IMR-90 (cell line): Measurements from ENCODE around the gene PARL. TPM values are rescaled to one million over a fixed set of nuclear protein-coding genes. Genes with fewer than 3 reads are reported as not detected.

Source experiments
- ATAC-seq: fragments of 200-7000 bp; cut with Tn5 transposase; 2 replicates; pipeline ENCODE4 v1.9.1; 2020; ENCODE audit warnings: low read depth, mild to moderate bottlenecking, moderate library complexity
- BruUV-seq: library from RNA; stranded (reverse); fragments of 400-500 nt; replicated peaks from 2 replicates; lab custom pipeline; 2021; lab: Mats Ljungman, UMichigan
- CTCF ChIA-PET: fragments of 300-600 bp; formaldehyde crosslinking; extraction: SDS; loops from one replicate; lab custom pipeline; 2021; ENCODE audit warnings: antibody characterized with exemption; lab: Yijun Ruan, JAX
- POLR2A ChIA-PET: fragments of 300-600 bp; sonication (Branson Sonifier 250); formaldehyde crosslinking; loops from one replicate; lab custom pipeline; 2022; ENCODE audit warnings: antibody characterized with exemption; ENCODE audit not compliant: unreplicated experiment; lab: Charles Lee
- DNase-seq: peaks from one replicate; pipeline ENCODE4 v3.0.0; 2013
- H2AFZ ChIP-seq: replicated peaks from 2 replicates; pipeline ENCODE3; 2013; ENCODE audit warnings: low read length, mild to moderate bottlenecking; ENCODE audit not compliant: poor library complexity
- H2AK5ac ChIP-seq: 2 replicates; pipeline ENCODE4 v1.6.1; 2013; ENCODE audit warnings: low read depth, low read length, inconsistent platforms
- H2AK9ac ChIP-seq: replicated peaks from 2 replicates; pipeline ENCODE3; 2013; ENCODE audit warnings: mild to moderate bottlenecking, low read depth, low read length, moderate library complexity; ENCODE audit not compliant: poor library complexity
- H2BK120ac ChIP-seq: 2 replicates; pipeline ENCODE4 v1.6.1; 2013; ENCODE audit warnings: low read depth, low read length, inconsistent platforms
- H2BK15ac ChIP-seq: 3 replicates; pipeline ENCODE4 v1.6.1; 2013; ENCODE audit warnings: low read depth, low read length, inconsistent platforms
- H2BK20ac ChIP-seq: 2 replicates; pipeline ENCODE4 v1.6.1; 2013; ENCODE audit warnings: low read depth, mild to moderate bottlenecking, inconsistent platforms, low read length, moderate library complexity
- H2BK5ac ChIP-seq: 2 replicates; pipeline ENCODE4 v1.6.1; 2013; ENCODE audit warnings: mild to moderate bottlenecking, low read depth, low read length, inconsistent platforms; ENCODE audit not compliant: poor library complexity, severe bottlenecking
- H3K14ac ChIP-seq: replicated peaks from 2 replicates; pipeline ENCODE4 v1.6.1; 2013; ENCODE audit warnings: low read depth, low read length, inconsistent platforms
- H3K18ac ChIP-seq: 2 replicates; pipeline ENCODE4 v1.6.1; 2013; ENCODE audit warnings: low read depth, low read length, control low read depth
- H3K23ac ChIP-seq: 2 replicates; pipeline ENCODE4 v1.6.1; 2013; ENCODE audit warnings: low read depth, low read length, inconsistent platforms
- H3K27ac ChIP-seq: 2 replicates; pipeline ENCODE4 v1.5.1; 2013; ENCODE audit warnings: mild to moderate bottlenecking, control low read depth, low read length; ENCODE audit not compliant: insufficient read depth
- H3K27me3 ChIP-seq: 2 replicates; pipeline ENCODE4 v1.6.1; 2013; ENCODE audit warnings: low read length; ENCODE audit not compliant: control insufficient read depth, insufficient read depth
- H3K36me3 ChIP-seq: 2 replicates; pipeline ENCODE4 v1.6.1; 2013; ENCODE audit warnings: low read length, mixed read lengths; ENCODE audit not compliant: control insufficient read depth, insufficient read depth
- H3K4ac ChIP-seq: 2 replicates; pipeline ENCODE4 v1.6.1; 2013; ENCODE audit warnings: low read depth, low read length, inconsistent platforms
- H3K4me1 ChIP-seq: 2 replicates; pipeline ENCODE4 v1.6.1; 2013; ENCODE audit warnings: low read length, mixed read lengths; ENCODE audit not compliant: control insufficient read depth, insufficient read depth
- H3K4me2 ChIP-seq: 2 replicates; pipeline ENCODE4 v1.6.1; 2013; ENCODE audit warnings: low read depth, mild to moderate bottlenecking, control low read depth, low read length, moderate library complexity
- H3K4me3 ChIP-seq: 2 replicates; pipeline ENCODE4 v1.5.1; 2013; ENCODE audit warnings: low read depth, mild to moderate bottlenecking, control low read depth, low read length, moderate library complexity; ENCODE audit not compliant: insufficient read depth
- H3K56ac ChIP-seq: 2 replicates; pipeline ENCODE4 v1.6.1; 2013; ENCODE audit warnings: low read length, inconsistent platforms; ENCODE audit not compliant: insufficient read depth; ENCODE audit errors: extremely low read depth
- H3K79me1 ChIP-seq, 2 experiments: 2 replicates each; pipeline ENCODE4 v1.6.1; 2013; ENCODE audit warnings: low read length in 2 of 2, inconsistent platforms in 1 of 2, low read depth in 1 of 2
- H3K9ac ChIP-seq: 2 replicates; pipeline ENCODE4 v1.6.1; 2013; ENCODE audit warnings: low read depth, low read length, control low read depth
- H3K9me1 ChIP-seq: 2 replicates; pipeline ENCODE4 v1.6.1; 2013; ENCODE audit warnings: low read length, inconsistent platforms; ENCODE audit not compliant: insufficient read depth
- H3K9me3 ChIP-seq: 2 replicates; pipeline ENCODE4 v1.6.1; 2013; ENCODE audit warnings: low read length; ENCODE audit not compliant: control insufficient read depth, insufficient read depth
- H4K20me1 ChIP-seq: 2 replicates; pipeline ENCODE4 v1.6.1; 2013; ENCODE audit warnings: low read length, inconsistent platforms; ENCODE audit not compliant: insufficient read depth
- H4K5ac ChIP-seq: 2 replicates; pipeline ENCODE4 v1.6.1; 2013; ENCODE audit warnings: mild to moderate bottlenecking, low read depth, low read length, control low read depth
- H4K8ac ChIP-seq, 2 experiments: 2 replicates each; pipeline ENCODE4 v1.6.1; 2013; ENCODE audit warnings: low read depth in 2 of 2, low read length in 2 of 2, control low read depth in 1 of 2, inconsistent platforms in 1 of 2
- H4K91ac ChIP-seq: 2 replicates; pipeline ENCODE4 v1.6.1; 2013; ENCODE audit warnings: low read depth, low read length, inconsistent platforms; ENCODE audit not compliant: insufficient read depth
- CEBPB ChIP-seq: IDR thresholded peaks from 2 replicates; pipeline ENCODE4 v1.6.1; 2012; ENCODE audit warnings: low read depth, low read length, improper control_type of control experiment
- CHD1 ChIP-seq: IDR thresholded peaks from 2 replicates; pipeline ENCODE4 v1.6.1; 2012; ENCODE audit warnings: low read depth, low read length, improper control_type of control experiment
- CTCF ChIP-seq: conservative IDR thresholded peaks from 2 replicates; pipeline ENCODE4 v1.5.1; 2012; ENCODE audit warnings: mild to moderate bottlenecking, low read depth, low read length, improper control_type of control experiment
- ELK1 ChIP-seq: fragments of 150-350 bp; IDR thresholded peaks from 2 replicates; pipeline ENCODE4 v1.6.1; 2016; ENCODE audit warnings: low read depth, mild to moderate bottlenecking, low read length, moderate library complexity, borderline replicate concordance
- FOS ChIP-seq: fragments of 150-350 bp; IDR thresholded peaks from 2 replicates; pipeline ENCODE4 v1.6.1; 2016; ENCODE audit warnings: low read depth, low read length
- MAZ ChIP-seq: IDR thresholded peaks from 2 replicates; pipeline ENCODE4 v1.6.1; 2012; ENCODE audit warnings: low read depth, mild to moderate bottlenecking, low read length, improper control_type of control experiment, moderate library complexity, borderline replicate concordance
- POLR2A ChIP-seq: IDR thresholded peaks from 2 replicates; pipeline ENCODE4 v1.6.1; 2012; ENCODE audit warnings: mild to moderate bottlenecking, low read depth, low read length
- RAD21 ChIP-seq: IDR thresholded peaks from 2 replicates; pipeline ENCODE4 v1.6.1; 2012; ENCODE audit warnings: low read length, improper control_type of control experiment
- RCOR1 ChIP-seq: IDR thresholded peaks from 2 replicates; pipeline ENCODE4 v1.6.1; 2012; ENCODE audit warnings: mild to moderate bottlenecking, low read length, improper control_type of control experiment; ENCODE audit not compliant: insufficient replicate concordance
- SMC3 ChIP-seq: fragments of 150-350 bp; IDR thresholded peaks from 2 replicates; pipeline ENCODE4 v1.6.1; 2016; ENCODE audit warnings: low read depth, mild to moderate bottlenecking, antibody characterized with exemption, low read length, moderate library complexity
- USF2 ChIP-seq: fragments of 150-350 bp; IDR thresholded peaks from 2 replicates; pipeline ENCODE4 v1.6.1; 2017; ENCODE audit warnings: mild to moderate bottlenecking, antibody characterized with exemption, low read length, low read depth
- WGBS, 2 experiments: methylation state at CpG; one replicate each; pipeline versions ENCODE4 v1.1.5 to v1.1.7; 2013; ENCODE audit warnings: missing lambda C conversion rate in 2 of 2; ENCODE audit not compliant: insufficient read length in 1 of 2; ENCODE audit errors: extremely low coverage in 2 of 2; 5-methylcytosine and 5-hydroxymethylcytosine counted together
- dilution Hi-C: fragments of 300-500 bp; cut with HindIII; formaldehyde crosslinking; loops from one replicate; pipeline ENCODE4 v1.14.3; 2018; ENCODE audit warnings: low sequenced_read_pairs; ENCODE audit not compliant: unreplicated experiment
- in situ Hi-C: fragments of 300-500 bp; cut with MboI; formaldehyde crosslinking; loops from 3 replicates; pipeline ENCODE4 v1.14.3; 2019; ENCODE audit warnings: low sequenced_read_pairs, inconsistent platforms, mixed read lengths
- intact Hi-C: fragments of 100-400 bp; cut with micrococcal nuclease; formaldehyde crosslinking; loops from 2 replicates; pipeline ENCODE4 v1.10.0; 2022
- polyA plus RNA-seq, 3 experiments: library from polyadenylated mRNA; depleted of rRNA; stranded (reverse); fragments of >200 nt; gene quantifications; 2 replicates each; pipeline ENCODE4 v1.2.3, GENCODE V29; 2012; ENCODE audit warnings: low replicate concordance in 1 of 3
- total RNA-seq: library from RNA; depleted of rRNA; stranded (reverse); fragments of >200 nt; gene quantifications from 2 replicates; pipeline ENCODE4 v1.2.3, GENCODE V29; 2012

Gene PARL
- total and polyA plus RNA-seq, 2 of the 4 experiments (the other 2 are of a cell fraction), result 35.5 to 42.6 TPM

- Histone ChIP-seq H3K9me1 (peaks cover 9% of the 10 kb centered on the region; the same call in 1 of the 2 replicates), H2BK20ac (peak overlapping the region; percentile 6; the same call in 1 of the 2 replicates), H3K18ac (peak overlapping the region; percentile 28; the same call in 1 of the 2 replicates), H3K4ac (no peak overlapping the region; the same call in 1 of the 2 replicates), H3K4me3 (no peak overlapping the region), H4K20me1 (0 out of 2 replicates have a peak, but pooled peaks cover 3% of the 10 kb centered on the region), H4K91ac (peak overlapping the region; percentile 27; the same call in 1 of the 2 replicates), H3K36me3 (peaks cover 22% of the 10 kb centered on the region), H3K27me3 (no peaks in the 10 kb centered on the region), H3K4me1 (peaks cover 8% of the 10 kb centered on the region), H3K23ac (peak overlapping the region; percentile 53; the same call in 1 of the 2 replicates), H3K27ac (peak overlapping the region; percentile 65), H2BK120ac (0 out of 2 replicates have a peak overlapping the region, but pooled peaks have one; percentile 3), H3K9me3 (no peaks in the 10 kb centered on the region), H2AK9ac (no peak overlapping the region), H3K9ac (no peak overlapping the region), H3K56ac (no peak overlapping the region), H4K5ac (0 out of 2 replicates have a peak overlapping the region, but pooled peaks have one; percentile 49), H2BK15ac (peak overlapping the region; percentile 43; the same call in 1 of the 3 replicates), H2BK5ac (peak overlapping the region; percentile 61), H3K79me1 (peaks cover 13% of the 10 kb centered on the region in 2 experiments), H4K8ac (peak overlapping the region in 1 of 2 experiments; percentile 34; a peak in 2 of 4 replicates), H2AK5ac (0 out of 2 replicates have a peak overlapping the region, but pooled peaks have one; percentile 31), H3K4me2 (peak overlapping the region; percentile 73), H3K14ac (peak overlapping the region; percentile 26; the same call in 1 of the 2 replicates), H2AFZ (no peak overlapping the region)
- no TSS peak for BruUV-seq
- dilution Hi-C loops, result no loop called here
- in situ Hi-C loops, result no loop called here
- CTCF ChIA-PET, result interaction anchor here (1.9 kb wide), 1 partner anchor 19 kb away, joined by 4 read pairs; the partner anchor contains the start of gene MAP6D1
- intact Hi-C loops, result no loop called here
- DNase-seq, result no peak
- peak; percentile 16 for ATAC-seq
- WGBS, 2 experiments, result no CpG with 5 or more reads among the region's 4 CpGs
- POLR2A ChIA-PET, result no interaction called here
- TF ChIP-seq CEBPB (no peak), CTCF (no peak), RCOR1 (no peak), ELK1 (no peak), CHD1 (no peak), USF2 (no peak), RAD21 (no peak), SMC3 (no peak), POLR2A (no peak), MAZ (no peak), FOS (no peak)
These were observed 39.6 kb downstream of the PARL start for GRCh38 chr3:183845090-183845489.
